HCT116 (cell line): ENCODE results near the gene UBTD1. TPM values are rescaled to one million over a fixed set of nuclear protein-coding genes. Genes with fewer than 3 reads are reported as not detected.

Experiments
- ATAC-seq: fragments of 200-7000 bp; cut with Tn5 transposase; 2 replicates; pipeline ENCODE4 v1.9.1; 2020; ENCODE audit warnings: mild to moderate bottlenecking, moderate library complexity
- BruUV-seq: library from RNA; stranded (reverse); fragments of 400-500 nt; replicated peaks from 2 replicates; lab custom pipeline; 2021; lab: Mats Ljungman, UMichigan
- CTCF ChIA-PET: fragments of 300-600 bp; sonication (Branson Sonifier 250); formaldehyde crosslinking; loops from one replicate; lab custom pipeline; 2021; ENCODE audit warnings: antibody characterized with exemption; lab: Charles Lee
- POLR2A ChIA-PET: fragments of 300-600, 350-600 bp; sonication (Branson Sonifier 250); formaldehyde crosslinking; loops from one replicate; lab custom pipeline; 2021; ENCODE audit warnings: antibody characterized with exemption; lab: Charles Lee
- RAD21 ChIA-PET, 2 experiments: fragments of 300-600 bp; sonication (Branson Sonifier 250); formaldehyde crosslinking; loops; one replicate each; lab custom pipeline; 2023; ENCODE audit warnings: low total read pairs in 2 of 2; ENCODE audit not compliant: uncharacterized antibody in 2 of 2, unreplicated experiment in 2 of 2, low non-redundant PET in 1 of 2; lab: Charles Lee
- DNase-seq: peaks from one replicate; pipeline ENCODE4 v3.0.0-alpha.2; 2010; ENCODE audit warnings: low read depth, low spot score
- H2AFZ ChIP-seq: fragments of 200-600 bp; shearing (Covaris generic), sonication (generic); 2 replicates; pipeline ENCODE4 v1.6.1; 2017; ENCODE audit warnings: low read depth, mixed run types, mixed read lengths, antibody characterized with exemption, low read length; ENCODE audit not compliant: poor library complexity, severe bottlenecking
- H3K27ac ChIP-seq: 2 replicates; pipeline ENCODE4 v1.5.1; 2012; ENCODE audit warnings: low read depth, low read length
- H3K27me3 ChIP-seq: fragments of 200-600 bp; sonication (generic); 2 replicates; pipeline ENCODE4 v1.6.1; 2016; ENCODE audit warnings: mixed run types, low read length, mixed read lengths; ENCODE audit not compliant: insufficient read depth
- H3K36me3 ChIP-seq, 2 experiments: fragments of 200-500 bp in 1 of 2; fragments of 200-600 bp in 1 of 2; sonication (Bioruptor generic) in 1 of 2; sonication (generic) in 1 of 2; 2 replicates each; pipeline versions ENCODE4 v1.5.1 to v1.6.1; 2014 to 2016; ENCODE audit warnings: low read length in 2 of 2, inconsistent platforms in 1 of 2, mixed read lengths in 1 of 2, mixed run types in 1 of 2; ENCODE audit not compliant: insufficient read depth in 2 of 2, control insufficient read depth in 1 of 2
- H3K4me1 ChIP-seq, 2 experiments: fragments of 200-600 bp in 1 of 2; sonication (generic) in 1 of 2; 2 replicates each; pipeline versions ENCODE4 v1.5.1 to v1.6.1; 2012 to 2017; ENCODE audit warnings: low read length in 2 of 2, inconsistent platforms in 1 of 2, mild to moderate bottlenecking in 1 of 2, mixed read lengths in 1 of 2, mixed run types in 1 of 2, moderate library complexity in 1 of 2; ENCODE audit not compliant: insufficient read depth in 2 of 2, control insufficient read depth in 1 of 2
- H3K4me2 ChIP-seq: fragments of 200-600 bp; sonication (generic); 2 replicates; pipeline ENCODE4 v1.6.1; 2017; ENCODE audit warnings: mixed run types, low read length, mixed read lengths
- H3K4me3 ChIP-seq, 2 experiments: fragments of 200-600 bp in 1 of 2; sonication (generic) in 1 of 2; replicated peaks in 1 of 2; 2 replicates each; pipeline ENCODE4 v1.5.1; 2011 to 2016; ENCODE audit warnings: low read length in 2 of 2, control low read depth in 1 of 2, low read depth in 1 of 2, mild to moderate bottlenecking in 1 of 2, mixed read lengths in 1 of 2, mixed run types in 1 of 2
- H3K79me2 ChIP-seq: fragments of 200-600 bp; sonication (generic); 2 replicates; pipeline ENCODE4 v1.6.1; 2017; ENCODE audit warnings: mild to moderate bottlenecking, mixed run types, low read length, moderate library complexity, mixed read lengths; ENCODE audit not compliant: insufficient read depth
- H3K9ac ChIP-seq: fragments of 200-600 bp; sonication (generic); 2 replicates; pipeline ENCODE4 v1.6.1; 2016; ENCODE audit warnings: low read length, mixed read lengths
- H3K9me2 ChIP-seq: fragments of 200-600 bp; sonication (generic), shearing (Covaris generic); 2 replicates; pipeline ENCODE4 v1.6.1; 2017; ENCODE audit warnings: mixed run types, mild to moderate bottlenecking, moderate library complexity; ENCODE audit not compliant: insufficient read depth
- H3K9me3 ChIP-seq, 2 experiments: fragments of 200-500 bp in 1 of 2; fragments of 200-600 bp in 1 of 2; sonication (Bioruptor generic) in 1 of 2; sonication (generic) in 1 of 2; 2 replicates each; pipeline ENCODE4 v1.6.1; 2014 to 2017; ENCODE audit warnings: low read length in 2 of 2, mixed read lengths in 2 of 2, inconsistent platforms in 1 of 2, low read depth in 1 of 2, mild to moderate bottlenecking in 1 of 2, mixed run types in 1 of 2, moderate library complexity in 1 of 2; ENCODE audit not compliant: control insufficient read depth in 1 of 2, insufficient read depth in 1 of 2
- H4K20me1 ChIP-seq: fragments of 200-600 bp; sonication (generic), shearing (Covaris generic); 2 replicates; pipeline ENCODE4 v1.6.1; 2017; ENCODE audit warnings: mixed run types, mild to moderate bottlenecking, moderate library complexity; ENCODE audit not compliant: insufficient read depth
- ATF3 ChIP-seq: IDR thresholded peaks from 2 replicates; pipeline ENCODE4 v1.6.1; 2012
- CBX3 ChIP-seq: IDR thresholded peaks from 2 replicates; pipeline ENCODE4 v1.6.1; 2012; ENCODE audit warnings: low read depth
- CEBPB ChIP-seq: IDR thresholded peaks from 2 replicates; pipeline ENCODE4 v1.6.1; 2012; ENCODE audit warnings: low read depth
- ELF1 ChIP-seq: IDR thresholded peaks from 2 replicates; pipeline ENCODE4 v1.6.1; 2012; ENCODE audit warnings: low read depth, borderline replicate concordance
- FOSL1 ChIP-seq: IDR thresholded peaks from 2 replicates; pipeline ENCODE4 v1.6.1; 2012; ENCODE audit warnings: low read depth
- POLR2A ChIP-seq: IDR thresholded peaks from 2 replicates; pipeline ENCODE4 v1.7.0; 2011; ENCODE audit warnings: borderline replicate concordance; ENCODE audit not compliant: insufficient read depth, insufficient read length; ENCODE audit errors: extremely low read depth
- POLR2AphosphoS5 ChIP-seq: IDR thresholded peaks from 2 replicates; pipeline ENCODE4 v1.6.1; 2011; ENCODE audit warnings: mild to moderate bottlenecking, low read depth, low read length, moderate library complexity
- RAD21 ChIP-seq: IDR thresholded peaks from 2 replicates; pipeline ENCODE4 v1.6.1; 2012; ENCODE audit warnings: low read depth, mild to moderate bottlenecking
- SIN3A ChIP-seq: IDR thresholded peaks from 2 replicates; pipeline ENCODE4 v1.6.1; 2012; ENCODE audit warnings: low read depth
- SP1 ChIP-seq: IDR thresholded peaks from 2 replicates; pipeline ENCODE4 v1.6.1; 2012; ENCODE audit warnings: low read depth
- YY1 ChIP-seq: IDR thresholded peaks from 2 replicates; pipeline ENCODE4 v1.6.1; 2011; ENCODE audit warnings: low read length, low read depth, moderate library complexity, mild to moderate bottlenecking; ENCODE audit not compliant: insufficient replicate concordance; ENCODE audit errors: extremely low read depth
- intact Hi-C: fragments of 100-400 bp; cut with micrococcal nuclease; formaldehyde crosslinking; loops from 2 replicates; pipeline ENCODE4 v1.10.0; 2022
- total RNA-seq: library from RNA; stranded (reverse); gene quantifications from one replicate; pipeline ENCODE4 v1.2.1, GENCODE V29; 2021; ENCODE audit not compliant: unreplicated experiment
- TF ChIP-seq, protein P1 (sequence below): IDR thresholded peaks from 2 replicates; pipeline ENCODE4 v1.6.1; 2012; ENCODE audit warnings: low read depth

Gene UBTD1
- total RNA-seq, 1 experiment from 2014 or later: 12.8 TPM

GRCh38 chr10:97597778-97598177 is 99.1 kb downstream of the UBTD1 start:
- H3K79me2 ChIP-seq: no peaks in the 10 kb centered on the region
- POLR2A ChIA-PET: no interaction called here
- peak overlapping the region; percentile 68 for H3K4me2 ChIP-seq
- DNase-seq (no peak), ATAC-seq (no peak)
- no peaks in the 10 kb centered on the region for H3K27me3 ChIP-seq
- H3K9ac ChIP-seq: peak overlapping the region; percentile 42
- no peaks in the 10 kb centered on the region for H3K9me3 ChIP-seq
- peaks cover 27 to 37% of the 10 kb centered on the region in 2 experiments for H3K4me1 ChIP-seq
- H3K36me3 ChIP-seq: no peaks in the 10 kb centered on the region
- intact Hi-C loops: no loop called here
- H3K27ac ChIP-seq: peak overlapping the region; percentile 65
- no peak for TF ChIP-seq RAD21
- no peak for TF ChIP-seq ATF3
- TF ChIP-seq POLR2A: no peak
- TF ChIP-seq CBX3: no peak
- TF ChIP-seq ELF1: no peak
- no peak for TF ChIP-seq CEBPB
- TF ChIP-seq POLR2AphosphoS5: no peak
- peak; percentile 23; the same call in 1 of the 2 replicates for TF ChIP-seq FOSL1
- no peak for TF ChIP-seq SIN3A
- peak; percentile 21; the same call in 1 of the 2 replicates for TF ChIP-seq SP1
- TF ChIP-seq, protein P1, sequence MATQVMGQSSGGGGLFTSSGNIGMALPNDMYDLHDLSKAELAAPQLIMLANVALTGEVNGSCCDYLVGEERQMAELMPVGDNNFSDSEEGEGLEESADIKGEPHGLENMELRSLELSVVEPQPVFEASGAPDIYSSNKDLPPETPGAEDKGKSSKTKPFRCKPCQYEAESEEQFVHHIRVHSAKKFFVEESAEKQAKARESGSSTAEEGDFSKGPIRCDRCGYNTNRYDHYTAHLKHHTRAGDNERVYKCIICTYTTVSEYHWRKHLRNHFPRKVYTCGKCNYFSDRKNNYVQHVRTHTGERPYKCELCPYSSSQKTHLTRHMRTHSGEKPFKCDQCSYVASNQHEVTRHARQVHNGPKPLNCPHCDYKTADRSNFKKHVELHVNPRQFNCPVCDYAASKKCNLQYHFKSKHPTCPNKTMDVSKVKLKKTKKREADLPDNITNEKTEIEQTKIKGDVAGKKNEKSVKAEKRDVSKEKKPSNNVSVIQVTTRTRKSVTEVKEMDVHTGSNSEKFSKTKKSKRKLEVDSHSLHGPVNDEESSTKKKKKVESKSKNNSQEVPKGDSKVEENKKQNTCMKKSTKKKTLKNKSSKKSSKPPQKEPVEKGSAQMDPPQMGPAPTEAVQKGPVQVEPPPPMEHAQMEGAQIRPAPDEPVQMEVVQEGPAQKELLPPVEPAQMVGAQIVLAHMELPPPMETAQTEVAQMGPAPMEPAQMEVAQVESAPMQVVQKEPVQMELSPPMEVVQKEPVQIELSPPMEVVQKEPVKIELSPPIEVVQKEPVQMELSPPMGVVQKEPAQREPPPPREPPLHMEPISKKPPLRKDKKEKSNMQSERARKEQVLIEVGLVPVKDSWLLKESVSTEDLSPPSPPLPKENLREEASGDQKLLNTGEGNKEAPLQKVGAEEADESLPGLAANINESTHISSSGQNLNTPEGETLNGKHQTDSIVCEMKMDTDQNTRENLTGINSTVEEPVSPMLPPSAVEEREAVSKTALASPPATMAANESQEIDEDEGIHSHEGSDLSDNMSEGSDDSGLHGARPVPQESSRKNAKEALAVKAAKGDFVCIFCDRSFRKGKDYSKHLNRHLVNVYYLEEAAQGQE: no peak
- TF ChIP-seq YY1: no peak
- no TSS peak for BruUV-seq
- no peak overlapping the region for H3K4me3 ChIP-seq
- no peak overlapping the region for H2AFZ ChIP-seq
- RAD21 ChIA-PET: no interaction called here
- H3K9me2 ChIP-seq: no peaks in the 10 kb centered on the region
- no peaks in the 10 kb centered on the region for H4K20me1 ChIP-seq
- CTCF ChIA-PET: interaction anchor here (1.1 to 1.6 kb wide), 3 partner anchors 14 to 26 kb away, joined by 3 to 7 read pairs (median 5); partner anchors contain the start of genes ANKRD2 and HOGA1
